Activated T-helper 1 cell treated with anti-CD3 and anti-CD28 coated beads, Interleukin-2, amount 50 U/mL, for 16 hours (primary cell): ENCODE measurements around the gene SYNDIG1.

ENCODE experiments used
- DNase-seq, 2 donors: peaks; one replicate each; pipeline ENCODE4 v3.0.0-alpha.2; 2020; ENCODE audit warnings: low read depth in 1 of 2, low spot score in 1 of 2

The SYNDIG1 gene

DNA sequence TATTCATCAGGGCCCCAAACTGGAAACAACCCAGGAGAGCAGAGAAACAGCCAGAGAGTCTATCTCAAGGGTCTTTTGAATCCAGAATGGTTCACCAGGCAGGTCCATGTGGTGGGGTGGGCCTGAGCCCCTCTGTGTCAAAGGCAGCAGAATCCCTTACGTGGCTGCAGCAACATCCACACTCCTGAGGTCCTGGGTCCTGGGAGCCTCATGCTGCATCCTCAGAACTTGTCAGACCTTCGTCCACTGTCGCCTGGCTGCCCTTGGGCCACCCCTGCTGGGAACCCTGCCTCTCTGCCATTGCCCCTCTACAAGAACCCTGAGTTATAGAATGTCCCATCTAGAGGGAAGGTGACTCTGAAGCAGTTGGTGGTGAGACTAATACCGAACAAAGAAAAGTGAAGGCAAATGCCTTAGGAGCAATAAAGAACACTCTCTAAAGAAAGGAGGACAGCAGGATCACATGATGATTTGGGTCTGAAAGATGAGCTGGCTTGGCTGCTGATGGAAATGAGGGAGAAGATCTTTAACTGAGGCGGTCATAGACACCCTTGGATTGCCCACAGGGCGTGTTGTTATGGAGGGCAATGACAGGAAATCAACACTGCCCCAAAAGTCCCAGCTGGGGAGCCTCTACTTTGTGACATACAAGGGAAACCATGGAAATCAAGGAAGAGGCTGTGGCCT lies 161.2 kb downstream of the SYNDIG1 start:
- no peak for DNase-seq

DNA sequence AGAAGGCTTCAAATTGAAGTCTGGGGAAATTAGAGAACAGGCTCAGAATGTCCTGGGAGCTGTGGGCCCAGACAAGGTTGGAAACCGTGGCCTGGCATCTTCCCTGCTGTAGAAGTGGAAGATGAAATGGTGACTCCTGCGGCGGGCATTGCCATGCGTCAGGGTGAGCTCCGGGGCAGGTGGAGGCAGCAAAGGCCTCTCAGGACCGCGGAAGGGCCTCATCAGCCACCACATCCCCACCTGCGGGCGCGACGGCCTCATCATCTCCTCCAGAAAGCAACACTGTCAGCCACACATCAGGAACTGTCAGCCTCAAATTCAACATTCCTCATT lies 161.7 kb downstream of the SYNDIG1 start:
- DNase-seq = no peak

DNA sequence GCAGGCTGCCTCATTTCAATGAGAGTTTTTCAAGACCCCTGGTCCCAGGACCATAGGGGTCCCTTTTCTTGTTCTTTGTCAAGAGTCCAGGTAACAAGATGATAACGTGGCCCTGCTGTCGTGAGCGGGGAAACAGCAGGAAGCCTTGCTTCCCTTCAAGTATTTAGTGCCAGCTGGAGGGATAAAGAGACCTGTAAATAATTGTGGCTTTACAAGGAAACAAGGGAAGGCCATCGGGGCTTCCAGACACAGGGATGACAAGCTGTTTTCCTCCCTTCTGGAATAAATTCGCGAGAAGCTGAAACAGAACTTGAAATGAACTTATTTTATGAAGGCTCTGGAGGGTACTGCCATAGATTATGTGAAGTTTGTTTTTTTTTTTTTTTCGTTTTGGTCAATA lies 163.2 kb downstream of the SYNDIG1 start:
- DNase-seq = no peak

DNA sequence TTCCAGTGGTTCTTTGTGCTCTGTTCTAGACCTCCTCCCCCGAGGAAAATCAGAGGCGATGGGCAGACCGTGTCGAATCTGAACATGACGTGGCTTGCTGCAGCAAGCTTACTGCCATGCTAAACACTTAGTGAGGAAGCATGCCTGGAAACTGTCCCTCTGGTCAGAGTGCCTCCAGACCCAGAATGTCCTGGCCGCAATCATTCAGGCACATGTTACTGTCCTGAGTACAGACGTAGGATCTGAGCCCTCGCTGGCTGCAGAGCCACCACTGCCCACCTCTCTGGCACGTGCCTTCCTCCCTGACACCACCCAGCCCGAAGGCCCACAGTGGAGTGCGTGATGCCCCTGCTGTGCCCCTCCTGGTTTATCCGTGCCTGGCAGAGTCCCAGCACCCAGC lies 163.6 kb downstream of the SYNDIG1 start:
- no peak for DNase-seq

DNA sequence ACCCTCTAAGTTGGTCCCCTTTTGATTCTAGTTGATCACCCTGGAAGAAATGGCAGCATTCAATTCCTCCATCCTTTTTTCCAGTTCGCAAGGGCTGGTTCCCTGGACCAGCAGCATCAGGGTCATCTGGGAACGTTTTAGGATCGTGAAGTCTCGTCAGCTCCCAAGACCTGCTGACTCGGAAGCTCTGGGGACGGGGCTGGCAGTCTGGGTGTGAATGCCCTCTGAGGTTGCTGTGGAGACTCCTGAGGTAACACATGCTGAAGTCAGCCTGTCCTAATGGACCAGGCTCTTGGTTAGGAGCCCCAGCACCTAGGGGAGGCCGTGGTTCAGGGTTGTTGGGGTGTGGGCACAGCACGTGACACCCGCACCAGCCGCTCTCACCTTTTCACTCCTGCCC lies 164.1 kb downstream of the SYNDIG1 start:
- no peak for DNase-seq

DNA sequence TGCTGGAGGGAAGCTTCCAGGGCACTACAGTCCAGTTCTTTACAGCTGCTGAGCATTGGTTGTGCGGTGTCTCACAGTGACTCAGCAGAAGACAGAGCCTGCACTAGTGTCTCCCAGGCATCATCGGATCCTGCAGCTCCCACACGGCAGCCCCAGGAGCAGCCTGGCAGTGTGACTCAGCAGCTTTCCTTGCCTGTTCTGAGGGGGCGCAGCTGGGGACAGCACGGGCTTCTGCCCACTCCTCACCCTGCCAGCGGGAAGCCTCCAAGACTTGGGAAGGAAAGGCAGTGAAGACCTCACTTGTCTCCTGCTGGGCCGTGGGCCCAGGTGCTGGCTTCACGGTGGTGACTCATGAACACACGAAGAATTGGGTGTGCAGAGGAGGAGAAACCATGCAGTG lies 165.4 kb downstream of the SYNDIG1 start:
- DNase-seq = no peak

DNA sequence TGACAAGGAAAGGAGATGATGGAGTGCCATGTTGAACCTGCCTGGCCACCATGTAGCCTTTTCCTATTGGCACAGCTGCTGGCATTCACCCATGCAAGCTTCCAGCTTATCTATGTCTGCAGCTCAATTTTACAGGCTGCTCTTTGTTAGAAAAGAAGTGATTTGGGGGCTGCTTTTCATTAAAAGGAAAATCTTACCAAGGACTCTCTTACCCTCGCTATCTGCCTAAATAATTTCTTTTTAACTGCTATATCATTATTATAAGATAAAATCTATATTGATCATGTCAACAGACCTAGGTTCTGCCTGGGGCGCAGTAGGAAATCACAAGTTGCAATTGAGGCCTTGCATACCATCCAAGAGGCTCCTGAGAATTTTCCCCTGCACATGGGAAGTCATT lies 167.2 kb downstream of the SYNDIG1 start:
- DNase-seq = no peak

DNA sequence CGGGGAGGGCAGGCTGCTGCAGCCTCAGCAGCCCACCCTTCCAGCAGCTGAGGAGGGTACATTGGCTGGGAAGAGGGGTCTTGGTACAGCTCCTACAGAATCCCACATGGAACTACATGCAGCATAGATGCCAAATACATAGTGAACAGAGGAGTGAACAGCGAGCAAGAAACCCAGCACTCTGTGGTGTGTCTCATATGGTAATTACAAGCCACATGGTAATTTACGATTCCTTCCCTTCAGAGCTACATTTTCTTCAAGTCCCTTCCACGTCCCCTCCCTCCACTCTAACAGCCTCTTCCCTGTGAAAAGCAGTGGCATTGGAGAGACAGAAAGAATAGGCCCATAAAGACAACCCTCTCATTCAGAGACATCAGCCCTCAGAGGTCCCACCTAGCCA lies 167.7 kb downstream of the SYNDIG1 start:
- DNase-seq = no peak

DNA sequence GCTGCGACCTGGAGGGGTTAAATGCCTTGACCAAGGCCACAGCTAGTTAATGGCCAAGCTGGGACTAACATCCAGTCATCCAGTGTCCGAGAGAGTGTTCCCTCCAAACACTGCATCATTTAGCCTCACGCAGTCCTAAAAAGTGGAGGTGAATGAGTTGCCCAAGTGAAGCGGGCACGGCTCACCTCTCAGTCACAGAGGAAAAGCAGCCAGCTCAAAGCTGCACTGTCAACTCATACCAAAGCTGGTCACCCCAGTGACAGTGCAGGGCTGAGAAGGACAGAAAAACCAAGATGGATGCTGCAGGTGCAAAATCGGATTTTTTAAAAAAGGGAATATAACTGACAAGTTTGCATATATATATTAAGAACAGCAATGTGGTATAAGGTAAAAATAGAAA lies 168.5 kb downstream of the SYNDIG1 start:
- DNase-seq = no peak

DNA sequence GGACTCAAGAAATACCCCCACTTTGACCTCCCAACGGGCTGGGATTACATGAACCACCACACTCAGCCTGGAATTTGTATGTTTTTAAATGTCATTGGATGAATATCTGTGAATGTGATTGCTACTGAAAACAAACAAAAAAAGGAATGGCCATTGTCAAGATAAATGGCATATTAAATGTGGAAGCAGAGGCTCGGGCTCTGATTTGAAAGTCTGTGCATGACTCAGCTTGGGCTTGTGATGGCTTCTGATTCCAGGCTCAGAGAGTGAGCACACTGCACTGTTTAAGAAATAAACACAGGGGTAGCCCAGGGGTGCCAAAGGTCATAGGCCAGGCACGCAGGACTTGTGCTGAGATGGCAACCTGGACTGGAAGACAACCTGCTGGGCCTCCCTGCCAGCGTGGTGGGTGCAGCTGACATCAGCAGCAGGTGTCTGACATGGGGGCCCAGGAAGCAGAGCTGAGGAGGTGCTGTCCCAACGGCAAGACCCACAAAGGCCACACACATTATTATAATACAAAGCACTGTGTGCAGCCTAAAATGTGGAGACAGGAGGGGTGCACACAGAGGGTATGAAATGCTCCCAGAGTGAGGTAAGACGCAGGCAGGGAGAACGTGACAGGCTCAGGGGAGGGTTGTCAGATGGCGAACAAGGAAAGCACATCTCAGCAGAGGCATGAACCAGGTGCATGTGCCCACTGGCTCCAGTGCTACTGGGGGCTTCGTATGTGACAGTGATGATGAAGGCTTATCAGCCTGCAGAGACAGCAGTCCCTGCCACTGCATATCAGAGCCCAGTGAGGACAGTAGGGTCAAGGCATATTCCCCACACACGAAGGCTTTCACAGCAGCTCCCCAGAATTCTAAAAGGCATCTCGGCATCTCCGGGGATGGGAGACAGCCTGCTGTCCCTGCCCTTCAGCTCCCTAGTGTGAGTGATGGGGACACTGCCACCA lies 169.4 kb downstream of the SYNDIG1 start:
- no peak for DNase-seq

DNA sequence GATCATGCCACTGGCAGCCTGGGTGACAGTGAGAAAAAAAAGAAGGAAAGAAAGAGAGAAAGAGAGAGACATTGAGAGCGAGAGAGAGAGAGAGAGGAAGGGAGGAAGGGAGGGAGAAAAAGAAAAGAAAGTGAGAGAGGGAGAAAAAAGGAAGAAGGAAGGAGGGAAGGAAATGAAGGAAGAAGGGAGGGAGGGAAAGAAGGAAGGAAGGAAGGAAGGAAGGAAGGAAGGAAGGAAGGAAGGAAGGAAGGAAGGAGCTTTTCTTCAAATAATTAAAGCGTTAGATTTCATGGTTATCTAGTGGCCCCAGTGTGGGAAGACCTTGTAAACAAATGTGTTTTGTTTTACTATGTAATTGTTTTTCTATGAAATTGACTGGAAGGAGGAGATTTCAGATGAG lies 170.8 kb downstream of the SYNDIG1 start:
- DNase-seq = no peak

DNA sequence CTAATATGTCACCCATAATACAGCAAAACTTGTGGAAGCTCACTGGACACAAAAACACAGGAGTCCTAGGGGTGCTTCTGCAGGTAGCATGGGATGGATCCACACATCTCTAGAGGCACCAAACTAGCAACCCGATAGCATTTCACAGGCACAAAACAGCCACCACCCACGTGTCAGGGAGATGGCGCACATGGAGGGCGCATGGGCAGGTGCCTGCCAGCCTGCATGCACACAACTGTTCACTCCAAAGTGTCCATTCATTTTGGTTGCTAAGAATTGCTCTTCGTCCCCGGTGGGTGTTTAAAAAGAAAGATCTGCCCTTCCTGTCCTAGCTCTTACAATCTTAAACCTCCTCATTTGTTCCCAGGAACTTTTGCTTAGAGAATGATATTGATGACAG lies 171.3 kb downstream of the SYNDIG1 start:
- no peak for DNase-seq

DNA sequence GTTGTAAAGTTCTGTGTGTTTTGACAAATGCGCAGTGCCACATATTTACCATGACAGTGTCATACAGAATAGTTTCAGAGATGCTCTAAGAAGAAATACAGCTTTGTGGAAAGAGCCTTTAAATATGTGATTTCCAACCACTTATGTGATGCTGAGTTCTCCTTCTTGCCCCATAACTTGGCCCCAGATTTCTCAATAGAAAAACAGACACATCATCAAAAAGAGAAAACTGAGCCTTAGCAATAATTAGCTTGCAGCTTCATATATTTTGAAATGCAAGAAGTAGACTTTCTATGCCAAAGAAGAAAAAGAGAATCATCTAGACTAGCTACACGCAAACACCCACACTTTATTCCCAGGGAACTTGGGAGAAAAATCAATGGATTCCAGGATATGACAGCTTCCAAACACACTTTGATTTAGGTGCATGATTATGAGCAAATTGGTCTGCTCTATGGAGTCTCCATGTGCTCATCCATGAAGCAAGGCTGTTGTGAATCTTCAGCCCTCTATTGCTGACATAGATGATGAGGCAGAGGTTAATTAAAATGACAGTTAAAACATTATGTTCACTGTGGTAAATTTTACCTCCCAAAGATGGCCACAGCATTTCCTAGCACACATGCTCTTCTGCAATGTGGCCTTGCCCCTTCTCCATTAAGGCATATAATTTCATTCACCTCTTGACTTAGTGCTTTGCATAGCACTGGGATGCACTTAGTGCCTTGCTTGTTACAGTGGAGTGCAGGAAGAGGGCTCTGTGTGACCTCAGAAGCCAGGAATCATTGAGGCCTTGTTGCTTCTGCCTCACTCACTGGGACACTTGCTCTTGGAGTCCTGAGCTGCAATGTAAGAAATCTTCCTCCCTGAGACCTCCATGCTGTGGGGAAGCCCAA lies 174.6 kb downstream of the SYNDIG1 start:
- no peak for DNase-seq

DNA sequence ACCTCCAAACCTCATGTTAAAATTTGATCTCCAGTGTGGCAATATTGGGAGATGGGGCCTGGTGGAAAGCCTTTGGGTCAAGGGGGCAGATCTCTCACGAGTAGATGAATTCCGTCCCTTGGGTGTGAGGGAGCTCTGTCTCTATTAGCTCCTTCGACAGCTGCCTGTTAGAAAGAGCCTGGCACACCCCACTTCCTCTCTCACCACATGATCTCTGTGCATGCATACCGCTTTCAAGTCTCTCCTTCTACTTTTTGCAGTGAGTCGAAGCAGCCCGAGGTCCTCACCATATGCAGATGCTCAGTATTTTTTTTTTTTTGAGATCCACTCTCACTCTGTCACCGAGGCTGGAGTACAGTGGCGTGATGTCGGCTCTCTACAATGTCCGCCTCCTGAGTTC lies 176.9 kb downstream of the SYNDIG1 start:
- DNase-seq = no peak

DNA sequence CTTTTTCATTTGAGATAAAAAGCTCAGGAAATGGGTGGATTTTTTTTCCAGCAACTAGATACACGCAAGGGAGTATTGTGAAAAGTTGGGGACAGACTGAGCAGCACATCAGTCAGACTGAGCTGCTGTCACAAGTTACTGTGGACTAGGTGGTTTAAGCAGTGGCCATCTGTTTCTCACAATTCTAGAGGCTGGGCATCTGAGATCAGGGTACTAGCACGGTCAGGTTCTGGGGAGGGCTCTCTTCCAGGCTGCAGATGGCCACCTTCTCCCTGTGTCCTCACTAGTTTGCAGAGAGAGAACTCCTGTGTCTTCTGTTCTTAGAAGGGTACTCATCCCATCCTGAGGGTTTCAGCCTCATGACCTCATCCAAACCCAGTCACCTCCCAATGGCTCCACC lies 178.3 kb downstream of the SYNDIG1 start:
- DNase-seq = no peak

DNA sequence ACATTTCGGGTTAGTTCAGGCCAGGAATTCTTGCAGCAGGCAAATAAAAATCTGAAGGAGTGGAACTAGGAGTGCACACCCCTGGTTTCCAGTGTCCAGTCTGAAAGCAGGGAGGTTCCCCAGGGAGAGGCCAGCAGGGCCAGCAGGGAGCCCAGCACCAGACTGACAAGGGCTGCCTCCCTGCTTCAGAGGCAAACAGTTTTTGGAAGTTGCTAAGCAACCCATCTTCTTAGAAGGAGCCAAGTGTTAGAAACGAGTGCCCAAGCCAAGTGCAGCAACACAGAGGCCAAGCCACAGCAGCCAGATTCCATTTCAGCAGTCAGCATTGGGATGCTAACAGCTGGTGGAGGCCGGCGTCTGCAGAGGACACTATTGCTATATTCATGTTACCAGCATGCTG lies 179.1 kb downstream of the SYNDIG1 start:
- no peak for DNase-seq

DNA sequence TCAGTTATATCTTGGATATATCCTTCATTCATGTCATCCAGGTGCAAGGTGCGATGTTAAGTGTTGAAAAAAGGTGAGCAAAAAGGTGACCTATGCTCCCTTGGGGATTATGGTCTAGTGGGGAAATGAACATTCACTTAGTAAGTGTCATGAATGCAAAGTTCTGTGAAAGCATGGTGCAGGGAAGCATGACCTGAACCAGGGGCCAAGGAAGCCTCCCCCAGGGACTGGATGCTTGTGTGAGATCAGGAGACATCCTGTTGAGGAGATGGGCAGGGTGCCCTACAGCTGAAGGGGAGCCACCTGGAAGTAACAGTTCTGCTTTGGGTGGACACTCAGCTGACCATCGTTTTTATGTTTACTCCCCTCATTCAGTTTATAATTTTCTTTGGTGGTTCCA lies 179.5 kb downstream of the SYNDIG1 start:
- DNase-seq = no peak

DNA sequence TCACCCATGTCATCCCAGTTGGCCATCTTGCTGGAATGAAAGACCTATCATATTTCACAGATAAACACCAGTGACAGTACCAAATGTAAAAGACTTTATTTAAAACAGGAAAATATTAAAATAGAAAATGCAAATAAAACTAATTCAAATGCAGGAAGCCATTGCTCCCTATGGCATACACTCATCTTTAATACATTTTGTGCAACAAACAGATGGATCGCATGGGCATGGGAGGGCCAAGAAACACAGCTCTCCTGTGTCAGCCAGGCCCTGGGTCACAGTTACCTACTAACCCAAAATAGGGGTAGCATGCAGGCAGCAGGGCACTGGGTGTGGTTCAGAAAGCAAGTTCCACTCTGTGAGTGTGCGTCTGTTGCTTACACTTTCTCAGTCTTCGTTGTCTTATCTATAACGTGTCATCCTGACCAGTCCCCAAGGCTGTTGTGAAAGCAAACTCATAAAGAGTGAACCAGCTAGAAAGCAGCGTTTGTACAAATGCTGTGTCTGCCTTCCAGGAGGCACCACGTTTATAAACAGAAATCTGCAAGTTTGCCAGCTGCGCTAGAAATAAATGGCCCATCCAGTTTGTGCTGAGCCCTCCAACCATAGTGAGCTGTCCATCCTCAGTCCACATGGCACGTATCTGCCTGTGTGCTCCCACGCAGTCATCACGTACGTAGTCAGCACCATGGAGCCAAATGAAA lies 180.5 kb downstream of the SYNDIG1 start:
- DNase-seq = no peak

DNA sequence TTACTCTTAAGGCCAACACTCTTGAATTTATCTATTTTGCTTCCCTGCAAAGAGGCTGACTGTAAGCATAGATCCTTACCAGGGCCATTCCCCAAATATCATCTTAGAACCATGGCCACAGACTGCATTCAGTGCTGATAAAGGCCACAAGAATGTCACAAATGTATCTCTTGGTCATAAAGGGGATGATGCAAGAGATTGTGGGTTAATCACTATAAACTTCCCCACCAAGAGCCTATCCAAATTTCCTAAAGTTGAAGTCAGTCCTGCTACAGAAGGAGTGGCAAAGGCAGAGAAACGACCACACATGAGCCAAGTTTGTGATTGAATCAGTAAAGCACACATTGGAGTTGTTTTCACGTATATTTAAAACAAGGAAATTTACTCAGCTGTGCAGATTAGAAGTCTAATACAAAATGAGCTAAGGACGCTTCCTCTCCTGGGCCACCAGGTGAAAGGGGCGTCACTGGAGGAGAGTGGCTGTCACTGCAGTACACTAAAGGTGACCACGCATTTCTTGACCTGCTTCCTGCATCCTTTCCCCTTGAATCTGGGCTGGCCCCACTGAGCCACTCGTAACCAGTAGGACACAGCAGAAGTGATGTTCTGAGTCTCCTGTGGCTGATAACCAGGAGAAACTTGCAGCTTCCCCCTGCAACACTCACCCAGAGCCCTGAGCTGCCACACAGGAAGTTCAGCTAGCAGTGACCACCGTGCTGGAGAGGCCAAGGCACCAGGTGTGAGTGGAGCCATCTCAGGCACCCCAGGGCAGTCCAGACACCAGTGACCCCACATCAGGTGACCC lies 181.9 kb downstream of the SYNDIG1 start:
- no peak for DNase-seq

DNA sequence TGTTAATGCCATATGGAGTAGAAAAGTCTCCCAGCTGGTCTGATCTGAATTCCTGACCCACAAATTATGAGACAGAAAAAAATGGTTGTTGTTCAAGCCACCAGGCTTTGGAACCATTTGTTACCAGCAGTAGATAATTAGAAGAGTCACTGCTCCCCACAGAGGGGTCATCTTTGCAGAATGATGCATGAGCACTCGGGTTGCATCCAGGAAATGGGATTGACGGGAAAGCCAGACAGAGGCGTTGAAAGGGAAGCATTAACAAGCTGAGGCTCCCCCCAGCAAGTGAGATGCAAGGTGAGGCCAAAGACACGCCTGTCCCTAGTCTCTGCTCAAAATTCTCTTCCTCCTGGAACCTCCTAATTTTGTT lies 182.5 kb downstream of the SYNDIG1 start:
- no peak for DNase-seq
